OCI-LY7 (cell line): ENCODE measurements around the gene CCT6B.

Source experiments
- EZH2phosphoT487 ChIP-seq: fragments of 200-600 bp; sonication (generic); IDR thresholded peaks from 2 replicates; pipeline ENCODE4 v1.6.1; 2018; ENCODE audit warnings: low read depth, borderline replicate concordance, mild to moderate bottlenecking, mixed run types, antibody characterized with exemption, low read length, moderate library complexity, mixed read lengths
- TF ChIP-seq, protein P1 (sequence below): fragments of 200-600 bp; sonication (generic); conservative IDR thresholded peaks from 2 replicates; pipeline ENCODE4 v1.5.1; 2014; ENCODE audit warnings: mild to moderate bottlenecking, antibody characterized with exemption, low read length, moderate library complexity, mixed read lengths

DNA sequence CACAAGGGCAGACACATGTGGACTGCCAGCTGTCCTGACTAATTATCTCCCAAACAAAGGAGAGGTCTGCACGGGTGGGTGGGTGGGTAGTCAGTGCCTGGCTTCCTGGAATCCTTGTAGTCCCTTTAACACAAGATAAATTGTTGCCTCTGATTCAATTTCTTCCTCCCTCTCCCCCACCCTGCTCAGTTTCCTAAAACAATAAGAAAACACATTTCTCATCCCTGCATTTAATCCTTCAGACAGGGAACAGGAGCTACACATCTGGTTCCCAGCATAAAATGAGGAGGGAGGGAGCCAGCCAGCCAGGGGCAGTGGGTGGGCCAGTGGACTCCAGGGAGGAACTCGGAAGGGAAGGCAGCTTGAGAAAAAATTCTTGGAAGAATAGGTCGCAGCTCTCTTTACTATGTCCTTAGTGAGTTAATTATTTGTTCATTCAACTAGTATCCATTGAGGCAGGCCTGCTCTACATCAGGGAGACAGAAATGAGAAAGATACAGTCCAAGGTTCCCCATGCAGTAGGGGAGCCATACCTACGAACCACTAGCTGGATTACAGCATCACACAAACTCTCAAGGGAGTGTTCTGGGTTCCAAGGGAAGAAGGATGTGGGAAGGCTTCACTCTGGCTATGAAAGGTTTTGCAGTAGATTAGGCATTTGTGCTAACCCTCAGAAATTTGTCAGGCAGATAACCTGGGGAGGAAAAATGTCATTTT, 58.3 kb downstream of the CCT6B start:
- TF ChIP-seq, protein P1, sequence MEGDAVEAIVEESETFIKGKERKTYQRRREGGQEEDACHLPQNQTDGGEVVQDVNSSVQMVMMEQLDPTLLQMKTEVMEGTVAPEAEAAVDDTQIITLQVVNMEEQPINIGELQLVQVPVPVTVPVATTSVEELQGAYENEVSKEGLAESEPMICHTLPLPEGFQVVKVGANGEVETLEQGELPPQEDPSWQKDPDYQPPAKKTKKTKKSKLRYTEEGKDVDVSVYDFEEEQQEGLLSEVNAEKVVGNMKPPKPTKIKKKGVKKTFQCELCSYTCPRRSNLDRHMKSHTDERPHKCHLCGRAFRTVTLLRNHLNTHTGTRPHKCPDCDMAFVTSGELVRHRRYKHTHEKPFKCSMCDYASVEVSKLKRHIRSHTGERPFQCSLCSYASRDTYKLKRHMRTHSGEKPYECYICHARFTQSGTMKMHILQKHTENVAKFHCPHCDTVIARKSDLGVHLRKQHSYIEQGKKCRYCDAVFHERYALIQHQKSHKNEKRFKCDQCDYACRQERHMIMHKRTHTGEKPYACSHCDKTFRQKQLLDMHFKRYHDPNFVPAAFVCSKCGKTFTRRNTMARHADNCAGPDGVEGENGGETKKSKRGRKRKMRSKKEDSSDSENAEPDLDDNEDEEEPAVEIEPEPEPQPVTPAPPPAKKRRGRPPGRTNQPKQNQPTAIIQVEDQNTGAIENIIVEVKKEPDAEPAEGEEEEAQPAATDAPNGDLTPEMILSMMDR: no peak
- TF ChIP-seq EZH2phosphoT487: no peak
